WTC11 (cell line): ENCODE measurements around the gene TMCC1. TPM values are rescaled to one million over a fixed set of nuclear protein-coding genes. Genes with fewer than 3 reads are reported as not detected.
A peak's percentile ranks its signal among the peaks of the same experiment; 100 is the strongest.

ENCODE experiments used
- ATAC-seq: fragments of 200-7000 bp; cut with Tn5 transposase; 2 replicates; pipeline ENCODE4 v1.10.0; 2021; ENCODE audit warnings: mild to moderate bottlenecking, moderate library complexity
- CTCF ChIA-PET: fragments of 300-600 bp; sonication (Branson Sonifier 250); formaldehyde crosslinking; loops from one replicate; lab custom pipeline; 2021; ENCODE audit warnings: antibody characterized with exemption; lab: Charles Lee
- POLR2A ChIA-PET: fragments of 350-600 bp; sonication (Branson Sonifier 250); formaldehyde crosslinking; loops from one replicate; lab custom pipeline; 2021; ENCODE audit warnings: antibody characterized with exemption; lab: Charles Lee
- DNase-seq: peaks from one replicate; pipeline ENCODE4 v3.0.0; 2021; ENCODE audit warnings: low spot score
- H3K27ac Mint-ChIP-seq: 2 replicates; pipeline ENCODE4 v1.8.0; 2021; ENCODE audit warnings: mixed read lengths
- H3K27me3 Mint-ChIP-seq: 2 replicates; pipeline ENCODE4 v1.8.0; 2021; ENCODE audit warnings: low read depth, mild to moderate bottlenecking, moderate library complexity, mixed read lengths
- H3K36me3 Mint-ChIP-seq: 2 replicates; pipeline ENCODE4 v1.8.0; 2021; ENCODE audit warnings: mixed read lengths
- H3K4me1 Mint-ChIP-seq: 2 replicates; pipeline ENCODE4 v1.8.0; 2022; ENCODE audit warnings: mixed read lengths
- H3K4me3 Mint-ChIP-seq: 2 replicates; pipeline ENCODE4 v1.8.0; 2021; ENCODE audit warnings: mild to moderate bottlenecking, moderate library complexity, mixed read lengths
- H3K9me3 Mint-ChIP-seq: 2 replicates; pipeline ENCODE4 v1.8.0; 2021; ENCODE audit warnings: mixed read lengths
- ATF6 ChIP-seq: sonication (generic); formaldehyde crosslinking; IDR thresholded peaks from 2 replicates; pipeline ENCODE4 v1.8.1; 2023; ENCODE audit warnings: mild to moderate bottlenecking, missing genetic modification reagents
- E2F1 ChIP-seq: sonication (generic); formaldehyde crosslinking; IDR thresholded peaks from 2 replicates; pipeline ENCODE4 v1.8.0; 2022; ENCODE audit warnings: mild to moderate bottlenecking, missing genetic modification reagents
- EMX1 ChIP-seq: fragments of 250-450 bp; sonication (Bioruptor Pico); IDR thresholded peaks from 2 replicates; pipeline ENCODE4 v1.8.0; 2021; ENCODE audit warnings: mild to moderate bottlenecking
- ERG ChIP-seq: fragments of 250-450 bp; sonication (Bioruptor Pico); IDR thresholded peaks from 2 replicates; pipeline ENCODE4 v1.8.0; 2021; ENCODE audit warnings: mild to moderate bottlenecking
- JUN ChIP-seq: sonication (generic); formaldehyde crosslinking; IDR thresholded peaks from 2 replicates; pipeline ENCODE4 v1.8.0; 2023; ENCODE audit warnings: mild to moderate bottlenecking, missing genetic modification reagents
- KAT7 ChIP-seq: sonication (generic); formaldehyde crosslinking; IDR thresholded peaks from 2 replicates; pipeline ENCODE4 v1.8.1; 2023; ENCODE audit warnings: missing genetic modification reagents, mild to moderate bottlenecking, borderline replicate concordance
- NR2C2 ChIP-seq: sonication (generic); formaldehyde crosslinking; IDR thresholded peaks from 2 replicates; pipeline ENCODE4 v1.8.0; 2022; ENCODE audit warnings: mild to moderate bottlenecking, missing genetic modification reagents
- NR3C1 ChIP-seq: sonication (generic); formaldehyde crosslinking; conservative IDR thresholded peaks from 2 replicates; pipeline ENCODE4 v1.8.1; 2023; ENCODE audit warnings: low read depth, mild to moderate bottlenecking, missing genetic modification reagents
- PRDM15 ChIP-seq: sonication (generic); formaldehyde crosslinking; IDR thresholded peaks from 2 replicates; pipeline ENCODE4 v1.8.0; 2022; ENCODE audit warnings: missing genetic modification reagents
- SOX15 ChIP-seq: fragments of 250-450 bp; sonication (Bioruptor Pico); IDR thresholded peaks from 2 replicates; pipeline ENCODE4 v1.9.0; 2021; ENCODE audit warnings: mild to moderate bottlenecking
- STAT6 ChIP-seq: sonication (generic); formaldehyde crosslinking; conservative IDR thresholded peaks from 2 replicates; pipeline ENCODE4 v1.8.1; 2023; ENCODE audit warnings: mild to moderate bottlenecking, low read depth, missing genetic modification reagents, moderate library complexity
- USF2 ChIP-seq: sonication (generic); formaldehyde crosslinking; IDR thresholded peaks from 2 replicates; pipeline ENCODE4 v1.8.1; 2023; ENCODE audit warnings: mild to moderate bottlenecking, missing genetic modification reagents, moderate library complexity
- ZBTB21 ChIP-seq: sonication (generic); formaldehyde crosslinking; IDR thresholded peaks from 2 replicates; pipeline ENCODE4 v1.8.1; 2023; ENCODE audit warnings: mild to moderate bottlenecking, missing genetic modification reagents, borderline replicate concordance
- ZBTB43 ChIP-seq: sonication (generic); formaldehyde crosslinking; IDR thresholded peaks from 2 replicates; pipeline ENCODE4 v1.8.1; 2023; ENCODE audit warnings: mild to moderate bottlenecking, missing genetic modification reagents
- ZNF121 ChIP-seq: sonication (generic); formaldehyde crosslinking; IDR thresholded peaks from 2 replicates; pipeline ENCODE4 v1.8.0; 2023; ENCODE audit warnings: missing genetic modification reagents
- ZNF138 ChIP-seq: sonication (generic); formaldehyde crosslinking; conservative IDR thresholded peaks from 2 replicates; pipeline ENCODE4 v1.8.1; 2022; ENCODE audit warnings: mild to moderate bottlenecking, moderate library complexity, missing genetic modification reagents
- ZNF317 ChIP-seq: sonication (generic); formaldehyde crosslinking; IDR thresholded peaks from 2 replicates; pipeline ENCODE4 v1.8.1; 2023; ENCODE audit warnings: low read depth, mild to moderate bottlenecking, moderate library complexity, missing genetic modification reagents, borderline replicate concordance
- total RNA-seq: library from RNA; stranded (reverse); gene quantifications from 3 replicates; pipeline ENCODE4 v1.2.3, GENCODE V29; 2021

TMCC1 gene
- total RNA-seq, 1 experiment from 2014 or later = 29.3 TPM

- CTCF ChIA-PET = no interaction called here
- no peak for DNase-seq
- no peaks in the 10 kb centered on the region; the same call in 1 of the 2 replicates for H3K27me3 Mint-ChIP-seq
- peaks cover 42% of the 10 kb centered on the region for H3K9me3 Mint-ChIP-seq
- H3K27ac Mint-ChIP-seq = peak overlapping the region; percentile 80; the same call in 1 of the 2 replicates
- H3K4me1 Mint-ChIP-seq = peaks cover 36% of the 10 kb centered on the region
- ATAC-seq = no peak
- H3K36me3 Mint-ChIP-seq = peaks cover 39% of the 10 kb centered on the region
- POLR2A ChIA-PET = no interaction called here
- TF ChIP-seq ZBTB43 (CRISPR knock-in tag) (no peak), PRDM15 (CRISPR knock-in tag) (no peak), E2F1 (no peak)
- no peak overlapping the region for H3K4me3 Mint-ChIP-seq
Measured at GRCh38 chr3:129694228-129694627, 199.3 kb downstream of the TMCC1 start.

GRCh38 chr3:129692743-129693142 lies 200.8 kb downstream of the TMCC1 start:
- Mint-ChIP-seq H3K9me3 (peaks cover 35% of the 10 kb centered on the region), H3K27ac (no peak overlapping the region), H3K4me3 (no peak overlapping the region), H3K27me3 (no peaks in the 10 kb centered on the region; the same call in 1 of the 2 replicates), H3K4me1 (peaks cover 45% of the 10 kb centered on the region), H3K36me3 (peaks cover 33% of the 10 kb centered on the region)
- POLR2A ChIA-PET = no interaction called here
- ATAC-seq = no peak
- TF ChIP-seq ZNF138 (no peak), EMX1 (CRISPR knock-in tag) (no peak), ZNF121 (CRISPR knock-in tag) (peak; percentile 53; the same call in 1 of the 2 replicates), USF2 (no peak), ZNF317 (CRISPR knock-in tag) (peak; percentile 68; the same call in 1 of the 2 replicates)
- TF ChIP-seq, all 79 proteins: peak for 2
- DNase-seq = no peak
- CTCF ChIA-PET = no interaction called here

GRCh38 chr3:129690963-129691362 lies 202.5 kb downstream of the TMCC1 start:
- Mint-ChIP-seq H3K9me3 (peaks cover 18% of the 10 kb centered on the region), H3K36me3 (peaks cover 16% of the 10 kb centered on the region), H3K27ac (peak overlapping the region; percentile 59), H3K4me1 (peaks cover 60% of the 10 kb centered on the region), H3K4me3 (no peak overlapping the region), H3K27me3 (no peaks in the 10 kb centered on the region; the same call in 1 of the 2 replicates)
- ATAC-seq = no peak
- ChIA-PET CTCF (interaction anchor here (0.7 to 1.0 kb wide), 3 partner anchors 12 to 251 kb away, joined by 3 to 4 read pairs (median 3); no protein-coding TSS in a partner anchor), POLR2A (interaction anchor here (0.5 kb wide), 1 partner anchor 18 kb away, joined by 3 read pairs; no protein-coding TSS in a partner anchor)
- DNase-seq = no peak
- TF ChIP-seq NR2C2 (no peak), ERG (no peak), KAT7 (no peak), SOX15 (CRISPR knock-in tag) (no peak), STAT6 (no peak), ZBTB21 (no peak), NR3C1 (CRISPR knock-in tag) (no peak), JUN (no peak), ATF6 (no peak)
